HepG2 (cell line): ENCODE measurements around the gene TAOK3. TPM values are rescaled to one million over a fixed set of nuclear protein-coding genes. Genes with fewer than 3 reads are reported as not detected.

Experiments
- ATF7 ChIP-seq, 2 experiments: fragments of 450-650 bp in 1 of 2; sonication (generic) in 1 of 2; formaldehyde crosslinking in 1 of 2; IDR thresholded peaks; 2 replicates each; pipeline versions ENCODE4 v1.4.0 to v1.6.1; 2016 to 2020; ENCODE audit warnings: antibody characterized with exemption in 1 of 2, mild to moderate bottlenecking in 1 of 2, missing genetic modification reagents in 1 of 2
- CHCHD3 ChIP-seq: sonication (generic); formaldehyde crosslinking; IDR thresholded peaks from 2 replicates; pipeline ENCODE4 v1.8.0; 2022; ENCODE audit warnings: mild to moderate bottlenecking, missing genetic modification reagents, moderate library complexity
- EZH2 ChIP-seq: conservative IDR thresholded peaks from 2 replicates; pipeline ENCODE4 v1.6.1; 2012; ENCODE audit warnings: mild to moderate bottlenecking, low read depth, low read length, moderate library complexity
- MAFG ChIP-seq: sonication (generic); formaldehyde crosslinking; IDR thresholded peaks from 2 replicates; pipeline ENCODE4 v1.5.1; 2020; ENCODE audit warnings: mild to moderate bottlenecking, missing genetic modification reagents
- POLR2G ChIP-seq: fragments of 200-400 bp; formaldehyde crosslinking; IDR thresholded peaks from 2 replicates; pipeline ENCODE4 v1.6.1; 2018; ENCODE audit warnings: mild to moderate bottlenecking, low read depth, low read length, moderate library complexity
- SAP130 ChIP-seq: IDR thresholded peaks from 2 replicates; pipeline ENCODE4 v1.6.1; 2016; ENCODE audit warnings: low read depth
- SRF ChIP-seq: IDR thresholded peaks from 2 replicates; pipeline ENCODE4 v1.6.1; 2011; ENCODE audit warnings: mild to moderate bottlenecking, low read depth, low read length, moderate library complexity
- TBP ChIP-seq: sonication (generic); formaldehyde crosslinking; IDR thresholded peaks from 2 replicates; pipeline ENCODE4 v1.5.0; 2020; ENCODE audit warnings: missing genetic modification reagents
- U2AF1 ChIP-seq: fragments of 200-400 bp; formaldehyde crosslinking; optimal IDR thresholded peaks from 2 replicates; pipeline ENCODE3; 2017; ENCODE audit warnings: mild to moderate bottlenecking, low read depth, low read length
- ZFP90 ChIP-seq: sonication (generic); formaldehyde crosslinking; IDR thresholded peaks from 2 replicates; pipeline ENCODE4 v1.8.0; 2022; ENCODE audit warnings: missing genetic modification reagents, mild to moderate bottlenecking, inconsistent platforms, borderline replicate concordance
- ZFY ChIP-seq: sonication (generic); formaldehyde crosslinking; IDR thresholded peaks from 2 replicates; pipeline ENCODE4 v1.4.0; 2020; ENCODE audit warnings: missing genetic modification reagents
- ZNF10 ChIP-seq: sonication (generic); formaldehyde crosslinking; IDR thresholded peaks from 2 replicates; pipeline ENCODE4 v1.4.0; 2020; ENCODE audit warnings: mild to moderate bottlenecking, low read depth, missing genetic modification reagents, borderline replicate concordance
- ZNF138 ChIP-seq: sonication (generic); formaldehyde crosslinking; IDR thresholded peaks from 2 replicates; pipeline ENCODE4 v1.5.0; 2020; ENCODE audit warnings: mild to moderate bottlenecking, low read depth, missing genetic modification reagents
- ZNF335 ChIP-seq: sonication (generic); formaldehyde crosslinking; IDR thresholded peaks from 2 replicates; pipeline ENCODE4 v1.4.0; 2020; ENCODE audit warnings: missing genetic modification reagents
- ZSCAN22 ChIP-seq: sonication (generic); formaldehyde crosslinking; IDR thresholded peaks from 2 replicates; pipeline ENCODE4 v1.4.0; 2020; ENCODE audit warnings: mild to moderate bottlenecking, missing genetic modification reagents
- polyA plus RNA-seq, 8 experiments: library from polyadenylated mRNA; depleted of rRNA in 3 of 8; stranded (reverse) in 7 of 8; unstranded in 1 of 8; fragments of >200 nt; fragmentation: Illumina TruSeq in 4 of 8; extraction: Trizol in 4 of 8; gene quantifications; 2 replicates each; pipeline versions ENCODE4 v1.2.1 to v1.2.3, GENCODE V29; 2011 to 2016; ENCODE audit warnings: low read depth in 4 of 8, missing spikeins in 1 of 8, mixed read lengths in 1 of 8; ENCODE audit not compliant: insufficient read depth in 1 of 8
- total RNA-seq, 5 experiments: library from RNA; depleted of rRNA; stranded (reverse); fragments of >200 nt; fragmentation: Illumina TruSeq; extraction: Trizol; gene quantifications; 2 replicates each; pipeline ENCODE4 v1.2.3, GENCODE V29; 2016; ENCODE audit warnings: low read depth in 1 of 5
- TF ChIP-seq, protein P1 (sequence below): sonication (generic); formaldehyde crosslinking; IDR thresholded peaks from 2 replicates; pipeline ENCODE4 v1.5.1; 2020; ENCODE audit warnings: mild to moderate bottlenecking, missing genetic modification reagents, moderate library complexity
- TF ChIP-seq, protein P2 (sequence below): sonication (generic); formaldehyde crosslinking; IDR thresholded peaks from 2 replicates; pipeline ENCODE4 v1.5.0; 2020; ENCODE audit warnings: mild to moderate bottlenecking, missing genetic modification reagents
- TF ChIP-seq, protein P3 (sequence below): sonication (generic); formaldehyde crosslinking; IDR thresholded peaks from 2 replicates; pipeline ENCODE4 v1.4.0; 2020; ENCODE audit warnings: missing genetic modification reagents, low read depth, mild to moderate bottlenecking, borderline replicate concordance
- TF ChIP-seq, protein P4 (sequence below): sonication (generic); formaldehyde crosslinking; IDR thresholded peaks from 2 replicates; pipeline ENCODE4 v1.5.1; 2020; ENCODE audit warnings: missing genetic modification reagents, mild to moderate bottlenecking, borderline replicate concordance

TAOK3 gene
- total and polyA plus RNA-seq, 2 of the 13 experiments (the other 11 are each of a cell fraction or from before 2014, with no cell fraction given), result 10.4 to 12.3 TPM

DNA sequence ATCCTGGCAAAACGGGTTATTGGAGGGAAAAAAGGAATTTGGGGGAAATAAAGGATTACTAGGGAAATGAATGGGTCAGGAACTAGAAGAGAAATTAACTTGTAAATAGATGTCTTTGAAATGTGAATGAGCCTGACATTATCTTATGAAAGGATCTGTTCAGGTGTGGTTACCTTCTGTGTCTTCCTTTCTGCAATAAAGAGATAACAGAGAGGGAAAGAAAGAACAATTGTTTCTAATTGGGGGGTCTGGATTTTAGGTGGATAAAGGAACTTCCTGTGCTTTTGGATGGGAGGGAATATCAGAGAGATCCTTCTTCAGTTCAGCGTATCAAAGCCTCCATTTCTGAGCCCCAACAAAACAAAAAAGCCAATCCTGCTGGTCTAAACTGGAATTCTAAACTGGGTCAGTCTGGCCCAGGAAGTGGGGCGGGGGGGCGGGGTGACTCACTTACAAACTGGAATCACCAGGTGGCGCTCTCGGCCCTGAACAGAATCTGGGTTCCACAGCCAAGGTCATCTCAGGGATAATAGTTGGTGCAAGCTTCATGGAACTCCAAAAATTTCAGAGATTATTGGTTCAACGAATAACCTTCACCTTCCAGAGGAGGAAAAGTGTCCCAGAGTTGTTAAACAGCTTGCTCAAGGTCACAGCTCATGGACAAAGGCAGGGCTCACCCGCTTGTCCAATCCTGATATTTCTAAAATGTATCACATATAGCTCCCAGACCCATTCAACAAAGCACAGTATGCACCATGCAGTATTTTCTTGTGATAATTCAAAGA lies 251.9 kb downstream of the TAOK3 start (continued):
- TF ChIP-seq, protein P1, sequence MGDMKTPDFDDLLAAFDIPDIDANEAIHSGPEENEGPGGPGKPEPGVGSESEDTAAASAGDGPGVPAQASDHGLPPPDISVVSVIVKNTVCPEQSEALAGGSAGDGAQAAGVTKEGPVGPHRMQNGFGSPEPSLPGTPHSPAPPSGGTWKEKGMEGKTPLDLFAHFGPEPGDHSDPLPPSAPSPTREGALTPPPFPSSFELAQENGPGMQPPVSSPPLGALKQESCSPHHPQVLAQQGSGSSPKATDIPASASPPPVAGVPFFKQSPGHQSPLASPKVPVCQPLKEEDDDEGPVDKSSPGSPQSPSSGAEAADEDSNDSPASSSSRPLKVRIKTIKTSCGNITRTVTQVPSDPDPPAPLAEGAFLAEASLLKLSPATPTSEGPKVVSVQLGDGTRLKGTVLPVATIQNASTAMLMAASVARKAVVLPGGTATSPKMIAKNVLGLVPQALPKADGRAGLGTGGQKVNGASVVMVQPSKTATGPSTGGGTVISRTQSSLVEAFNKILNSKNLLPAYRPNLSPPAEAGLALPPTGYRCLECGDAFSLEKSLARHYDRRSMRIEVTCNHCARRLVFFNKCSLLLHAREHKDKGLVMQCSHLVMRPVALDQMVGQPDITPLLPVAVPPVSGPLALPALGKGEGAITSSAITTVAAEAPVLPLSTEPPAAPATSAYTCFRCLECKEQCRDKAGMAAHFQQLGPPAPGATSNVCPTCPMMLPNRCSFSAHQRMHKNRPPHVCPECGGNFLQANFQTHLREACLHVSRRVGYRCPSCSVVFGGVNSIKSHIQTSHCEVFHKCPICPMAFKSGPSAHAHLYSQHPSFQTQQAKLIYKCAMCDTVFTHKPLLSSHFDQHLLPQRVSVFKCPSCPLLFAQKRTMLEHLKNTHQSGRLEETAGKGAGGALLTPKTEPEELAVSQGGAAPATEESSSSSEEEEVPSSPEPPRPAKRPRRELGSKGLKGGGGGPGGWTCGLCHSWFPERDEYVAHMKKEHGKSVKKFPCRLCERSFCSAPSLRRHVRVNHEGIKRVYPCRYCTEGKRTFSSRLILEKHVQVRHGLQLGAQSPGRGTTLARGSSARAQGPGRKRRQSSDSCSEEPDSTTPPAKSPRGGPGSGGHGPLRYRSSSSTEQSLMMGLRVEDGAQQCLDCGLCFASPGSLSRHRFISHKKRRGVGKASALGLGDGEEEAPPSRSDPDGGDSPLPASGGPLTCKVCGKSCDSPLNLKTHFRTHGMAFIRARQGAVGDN (CRISPR knock-in tag), result no peak
- peak; percentile 52; the same call in 1 of the 2 replicates for TF ChIP-seq SAP130 (CRISPR knock-in tag)
- no peak for TF ChIP-seq EZH2
- TF ChIP-seq ZFP90 (CRISPR knock-in tag), result no peak
- no peak for TF ChIP-seq SRF
- TF ChIP-seq MAFG (CRISPR knock-in tag), result no peak
- no peak for TF ChIP-seq ZNF10 (CRISPR knock-in tag)
- no peak for TF ChIP-seq ZSCAN22
- no peak for TF ChIP-seq CHCHD3 (CRISPR knock-in tag)
- TF ChIP-seq ZFY (CRISPR knock-in tag), result no peak
- no peak for TF ChIP-seq ATF7 (IDR thresholded peaks at IDR 0.05)
- no peak for TF ChIP-seq ATF7 (CRISPR knock-in tag; IDR thresholded peaks at IDR 0.05)
- TF ChIP-seq POLR2G, result no peak
- TF ChIP-seq, protein P2, sequence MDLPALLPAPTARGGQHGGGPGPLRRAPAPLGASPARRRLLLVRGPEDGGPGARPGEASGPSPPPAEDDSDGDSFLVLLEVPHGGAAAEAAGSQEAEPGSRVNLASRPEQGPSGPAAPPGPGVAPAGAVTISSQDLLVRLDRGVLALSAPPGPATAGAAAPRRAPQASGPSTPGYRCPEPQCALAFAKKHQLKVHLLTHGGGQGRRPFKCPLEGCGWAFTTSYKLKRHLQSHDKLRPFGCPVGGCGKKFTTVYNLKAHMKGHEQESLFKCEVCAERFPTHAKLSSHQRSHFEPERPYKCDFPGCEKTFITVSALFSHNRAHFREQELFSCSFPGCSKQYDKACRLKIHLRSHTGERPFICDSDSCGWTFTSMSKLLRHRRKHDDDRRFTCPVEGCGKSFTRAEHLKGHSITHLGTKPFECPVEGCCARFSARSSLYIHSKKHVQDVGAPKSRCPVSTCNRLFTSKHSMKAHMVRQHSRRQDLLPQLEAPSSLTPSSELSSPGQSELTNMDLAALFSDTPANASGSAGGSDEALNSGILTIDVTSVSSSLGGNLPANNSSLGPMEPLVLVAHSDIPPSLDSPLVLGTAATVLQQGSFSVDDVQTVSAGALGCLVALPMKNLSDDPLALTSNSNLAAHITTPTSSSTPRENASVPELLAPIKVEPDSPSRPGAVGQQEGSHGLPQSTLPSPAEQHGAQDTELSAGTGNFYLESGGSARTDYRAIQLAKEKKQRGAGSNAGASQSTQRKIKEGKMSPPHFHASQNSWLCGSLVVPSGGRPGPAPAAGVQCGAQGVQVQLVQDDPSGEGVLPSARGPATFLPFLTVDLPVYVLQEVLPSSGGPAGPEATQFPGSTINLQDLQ (CRISPR knock-in tag), result no peak
- TF ChIP-seq, protein P3, sequence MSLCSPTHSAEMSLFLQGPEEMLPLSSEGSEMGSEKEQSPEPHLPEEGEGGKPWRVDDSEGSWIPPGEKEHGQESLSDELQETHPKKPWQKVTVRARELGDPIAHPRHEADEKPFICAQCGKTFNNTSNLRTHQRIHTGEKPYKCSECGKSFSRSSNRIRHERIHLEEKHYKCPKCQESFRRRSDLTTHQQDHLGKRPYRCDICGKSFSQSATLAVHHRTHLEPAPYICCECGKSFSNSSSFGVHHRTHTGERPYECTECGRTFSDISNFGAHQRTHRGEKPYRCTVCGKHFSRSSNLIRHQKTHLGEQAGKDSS (CRISPR knock-in tag), result peak; percentile 51; the same call in 1 of the 2 replicates
- TF ChIP-seq, protein P4, sequence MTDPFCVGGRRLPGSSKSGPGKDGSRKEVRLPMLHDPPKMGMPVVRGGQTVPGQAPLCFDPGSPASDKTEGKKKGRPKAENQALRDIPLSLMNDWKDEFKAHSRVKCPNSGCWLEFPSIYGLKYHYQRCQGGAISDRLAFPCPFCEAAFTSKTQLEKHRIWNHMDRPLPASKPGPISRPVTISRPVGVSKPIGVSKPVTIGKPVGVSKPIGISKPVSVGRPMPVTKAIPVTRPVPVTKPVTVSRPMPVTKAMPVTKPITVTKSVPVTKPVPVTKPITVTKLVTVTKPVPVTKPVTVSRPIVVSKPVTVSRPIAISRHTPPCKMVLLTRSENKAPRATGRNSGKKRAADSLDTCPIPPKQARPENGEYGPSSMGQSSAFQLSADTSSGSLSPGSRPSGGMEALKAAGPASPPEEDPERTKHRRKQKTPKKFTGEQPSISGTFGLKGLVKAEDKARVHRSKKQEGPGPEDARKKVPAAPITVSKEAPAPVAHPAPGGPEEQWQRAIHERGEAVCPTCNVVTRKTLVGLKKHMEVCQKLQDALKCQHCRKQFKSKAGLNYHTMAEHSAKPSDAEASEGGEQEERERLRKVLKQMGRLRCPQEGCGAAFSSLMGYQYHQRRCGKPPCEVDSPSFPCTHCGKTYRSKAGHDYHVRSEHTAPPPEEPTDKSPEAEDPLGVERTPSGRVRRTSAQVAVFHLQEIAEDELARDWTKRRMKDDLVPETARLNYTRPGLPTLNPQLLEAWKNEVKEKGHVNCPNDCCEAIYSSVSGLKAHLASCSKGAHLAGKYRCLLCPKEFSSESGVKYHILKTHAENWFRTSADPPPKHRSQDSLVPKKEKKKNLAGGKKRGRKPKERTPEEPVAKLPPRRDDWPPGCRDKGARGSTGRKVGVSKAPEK (CRISPR knock-in tag), result no peak
- TF ChIP-seq TBP (CRISPR knock-in tag), result no peak
- TF ChIP-seq U2AF1, result no peak
- TF ChIP-seq ZNF138, result no peak
- TF ChIP-seq ZNF335 (CRISPR knock-in tag), result peak; percentile 97
